CD14-positive monocyte (primary cell): Measurements from ENCODE around the gene NOP56. TPM values are rescaled to one million over a fixed set of nuclear protein-coding genes. Genes with fewer than 3 reads are reported as not detected.

Experiments used
- DNase-seq, 3 donors: peaks; one replicate each; pipeline ENCODE4 v3.0.0-alpha.2; 2011 to 2022
- H2AFZ ChIP-seq: 2 replicates; pipeline ENCODE4 v1.6.0; 2012; ENCODE audit warnings: mild to moderate bottlenecking, low read depth, low read length, inconsistent platforms; ENCODE audit not compliant: insufficient read depth, poor library complexity, severe bottlenecking
- H3K27ac ChIP-seq, 2 donors: 1 replicate in 1 of 2; 2 replicates in 1 of 2; pipeline ENCODE4 v1.5.1; 2012 to 2013; ENCODE audit warnings: low read length in 2 of 2, control low read depth in 1 of 2, inconsistent platforms in 1 of 2, low read depth in 1 of 2, mild to moderate bottlenecking in 1 of 2
- H3K27me3 ChIP-seq, 2 donors: one replicate each; pipeline versions ENCODE4 v1.6.0 to v1.6.1; 2011 to 2013; ENCODE audit warnings: low read length in 2 of 2; ENCODE audit not compliant: control insufficient read depth in 2 of 2, insufficient read depth in 2 of 2
- H3K36me3 ChIP-seq, 2 donors: replicated peaks in 1 of 2; 1 replicate in 1 of 2; 2 replicates in 1 of 2; pipeline versions ENCODE4 v1.5.1 to v1.6.1; 2012 to 2013; ENCODE audit warnings: low read length in 2 of 2, control low read depth in 1 of 2, inconsistent platforms in 1 of 2, mild to moderate bottlenecking in 1 of 2; ENCODE audit not compliant: insufficient read depth in 2 of 2, control insufficient read depth in 1 of 2
- H3K4me1 ChIP-seq, 2 donors: 1 replicate in 1 of 2; 2 replicates in 1 of 2; pipeline versions ENCODE4 v1.5.1 to v1.6.1; 2012 to 2013; ENCODE audit warnings: low read length in 2 of 2, control low read depth in 1 of 2, inconsistent platforms in 1 of 2, mild to moderate bottlenecking in 1 of 2, moderate library complexity in 1 of 2; ENCODE audit not compliant: insufficient read depth in 2 of 2, control insufficient read depth in 1 of 2
- H3K4me2 ChIP-seq: replicated peaks from 2 replicates; pipeline ENCODE3; 2012; ENCODE audit warnings: low read length, moderate library complexity, mild to moderate bottlenecking; ENCODE audit not compliant: poor library complexity, severe bottlenecking; ENCODE audit errors: extremely low read depth
- H3K4me3 ChIP-seq, 3 experiments: fragments of 200-600 bp in 1 of 3; sonication (generic) in 1 of 3; replicated peaks in 1 of 3; 1 replicate in 2 of 3; 2 replicates in 1 of 3; pipeline ENCODE4 v1.5.1; 2011 to 2013; ENCODE audit warnings: low read length in 3 of 3, mild to moderate bottlenecking in 3 of 3, control low read depth in 2 of 3, low read depth in 2 of 3, inconsistent platforms in 1 of 3, moderate library complexity in 1 of 3
- H3K79me2 ChIP-seq: 2 replicates; pipeline ENCODE4 v1.6.0; 2012; ENCODE audit warnings: mild to moderate bottlenecking, control low read depth, inconsistent platforms, low read length, moderate library complexity; ENCODE audit not compliant: insufficient read depth
- H3K9ac ChIP-seq: 2 replicates; pipeline ENCODE4 v1.6.0; 2017; ENCODE audit warnings: low read length, mild to moderate bottlenecking; ENCODE audit not compliant: insufficient read depth, poor library complexity, severe bottlenecking
- H3K9me3 ChIP-seq, 2 donors: replicated peaks in 1 of 2; 1 replicate in 1 of 2; 2 replicates in 1 of 2; pipeline versions ENCODE4 v1.5.1 to v1.6.1; 2012 to 2013; ENCODE audit warnings: low read length in 2 of 2, control low read depth in 1 of 2; ENCODE audit not compliant: control insufficient read depth in 1 of 2, insufficient read depth in 1 of 2
- H4K20me1 ChIP-seq: 2 replicates; pipeline ENCODE4 v1.6.0; 2012; ENCODE audit warnings: mild to moderate bottlenecking, low read length, control low read depth, moderate library complexity; ENCODE audit not compliant: insufficient read depth
- H3K27ac Mint-ChIP-seq, 7 donors: one replicate each; pipeline ENCODE4 v1.8.0; 2020; ENCODE audit warnings: mild to moderate bottlenecking in 7 of 7, mixed read lengths in 7 of 7, moderate library complexity in 6 of 7, inconsistent platforms in 2 of 7
- H3K27me3 Mint-ChIP-seq, 3 donors: one replicate each; pipeline ENCODE4 v1.8.0; 2021 to 2022; ENCODE audit warnings: low read depth in 3 of 3, mild to moderate bottlenecking in 3 of 3, mixed read lengths in 3 of 3, moderate library complexity in 3 of 3, inconsistent platforms in 1 of 3
- H3K36me3 Mint-ChIP-seq, 2 donors: one replicate each; pipeline ENCODE4 v1.8.0; 2020; ENCODE audit warnings: mixed read lengths in 2 of 2, inconsistent platforms in 1 of 2, mild to moderate bottlenecking in 1 of 2
- H3K4me1 Mint-ChIP-seq: one replicate; pipeline ENCODE4 v1.8.0; 2020; ENCODE audit warnings: mild to moderate bottlenecking, mixed read lengths
- H3K4me3 Mint-ChIP-seq, 2 donors: one replicate each; pipeline ENCODE4 v1.8.0; 2020; ENCODE audit warnings: mild to moderate bottlenecking in 2 of 2, mixed read lengths in 2 of 2, moderate library complexity in 1 of 2
- H3K9me3 Mint-ChIP-seq, 7 donors: one replicate each; pipeline ENCODE4 v1.8.0; 2020 to 2022; ENCODE audit warnings: mixed read lengths in 7 of 7, mild to moderate bottlenecking in 6 of 7, moderate library complexity in 6 of 7, inconsistent platforms in 2 of 7
- CTCF ChIP-seq: fragments of 200-600 bp; IDR thresholded peaks from one replicate; pipeline ENCODE4 v1.8.0; 2022; ENCODE audit warnings: antibody characterized with exemption, mild to moderate bottlenecking
- WGBS: methylation state at CpG from one replicate; pipeline ENCODE4 v1.1.5; 2013; ENCODE audit warnings: missing lambda C conversion rate; ENCODE audit not compliant: insufficient coverage; 5-methylcytosine and 5-hydroxymethylcytosine counted together
- intact Hi-C, 2 donors: fragments of 100-400 bp; cut with micrococcal nuclease; formaldehyde crosslinking; loops; one replicate each; pipeline versions ENCODE4 v1.15.0 to v1.15.1; 2023
- polyA plus RNA-seq, 3 donors: library from polyadenylated mRNA; depleted of rRNA in 1 of 3; unstranded in 2 of 3; stranded (reverse) in 1 of 3; fragments of 300-500 nt in 2 of 3; fragments of >200 nt in 1 of 3; fragmentation: Illumina TruSeq in 2 of 3; gene quantifications; 1 replicate in 2 of 3; 2 replicates in 1 of 3; pipeline ENCODE4 v1.2.3, GENCODE V29; 2012 to 2021

NOP56 gene
- polyA plus RNA-seq, 3 donors = 27.3 to 102 (median 33.1) TPM

- peak overlapping the region in 1 of 2 donors; percentile 59 for H3K4me3 Mint-ChIP-seq
- peaks cover 62 to 89% (median 75%) of the 10 kb centered on the region in 3 donors for H3K27me3 Mint-ChIP-seq
- intact Hi-C loops = no loop called here
- no peaks in the 10 kb centered on the region for H3K79me2 ChIP-seq
- DNase-seq = no peak
- H3K36me3 ChIP-seq = no peaks in the 10 kb centered on the region
- peaks cover 4 to 15% of the 10 kb centered on the region in 2 donors for H3K36me3 Mint-ChIP-seq
- no peak overlapping the region for H3K4me3 ChIP-seq
- H3K9ac ChIP-seq = no peak overlapping the region
- no peak overlapping the region for H3K27ac Mint-ChIP-seq
- H3K27me3 ChIP-seq = peaks cover 45 to 67% of the 10 kb centered on the region in 2 donors
- peak overlapping the region; percentile 47 for H3K4me2 ChIP-seq
- H3K4me1 Mint-ChIP-seq = peaks cover 7% of the 10 kb centered on the region
- no peaks in the 10 kb centered on the region for H4K20me1 ChIP-seq
- H2AFZ ChIP-seq = no peak overlapping the region
- peaks cover 0 to 20% (median 12%) of the 10 kb centered on the region in 7 donors for H3K9me3 Mint-ChIP-seq
- H3K9me3 ChIP-seq = peaks cover 0 to 21% of the 10 kb centered on the region in 2 donors
- 16% methylated on average over 14 of the region's 23 CpGs for WGBS
- H3K4me1 ChIP-seq = peaks cover 0 to 12% of the 10 kb centered on the region in 2 donors
- H3K27ac ChIP-seq = no peak overlapping the region
- TF ChIP-seq CTCF = no peak
Observed at GRCh38 chr20:2694008-2694471, 41.6 kb downstream of the NOP56 start.

- no peak for TF ChIP-seq CTCF
- Mint-ChIP-seq H3K4me3 (peak overlapping the region in 1 of 2 donors; percentile 59), H3K4me1 (peaks cover 7% of the 10 kb centered on the region), H3K27me3 (peaks cover 58 to 85% (median 71%) of the 10 kb centered on the region in 3 donors), H3K27ac (no peak overlapping the region), H3K36me3 (peaks cover 4 to 15% of the 10 kb centered on the region in 2 donors), H3K9me3 (peaks cover 0 to 20% (median 12%) of the 10 kb centered on the region in 7 donors)
- Histone ChIP-seq H3K4me3 (no peak overlapping the region), H3K36me3 (no peaks in the 10 kb centered on the region), H3K4me2 (no peak overlapping the region), H3K9ac (no peak overlapping the region), H2AFZ (no peak overlapping the region), H3K27me3 (peaks cover 43 to 65% of the 10 kb centered on the region in 2 donors), H4K20me1 (no peaks in the 10 kb centered on the region), H3K27ac (no peak overlapping the region), H3K79me2 (no peaks in the 10 kb centered on the region), H3K4me1 (peaks cover 0 to 12% of the 10 kb centered on the region in 2 donors), H3K9me3 (peaks cover 0 to 21% of the 10 kb centered on the region in 2 donors)
- WGBS = 38% methylated on average over 7 of the region's 13 CpGs
- DNase-seq = no peak
- intact Hi-C loops = no loop called here
Observed at GRCh38 chr20:2694519-2694918, 42.1 kb downstream of the NOP56 start.
